Activated CD8-positive, alpha-beta memory T cell treated with anti-CD3 and anti-CD28 coated beads, Interleukin-2, amount 50 U/mL, for 24 hours (primary cell): ENCODE data around the gene SVOP.
"Not testable (repeated sequence)": the region's sequence is repeated elsewhere in the genome, so short reads cannot be mapped to it uniquely, and the experiment has no call there.

Experiments used
- DNase-seq: peaks from one replicate; pipeline ENCODE4 v3.0.0-alpha.2; 2020; ENCODE audit errors: extremely low read depth

Gene SVOP

DNA sequence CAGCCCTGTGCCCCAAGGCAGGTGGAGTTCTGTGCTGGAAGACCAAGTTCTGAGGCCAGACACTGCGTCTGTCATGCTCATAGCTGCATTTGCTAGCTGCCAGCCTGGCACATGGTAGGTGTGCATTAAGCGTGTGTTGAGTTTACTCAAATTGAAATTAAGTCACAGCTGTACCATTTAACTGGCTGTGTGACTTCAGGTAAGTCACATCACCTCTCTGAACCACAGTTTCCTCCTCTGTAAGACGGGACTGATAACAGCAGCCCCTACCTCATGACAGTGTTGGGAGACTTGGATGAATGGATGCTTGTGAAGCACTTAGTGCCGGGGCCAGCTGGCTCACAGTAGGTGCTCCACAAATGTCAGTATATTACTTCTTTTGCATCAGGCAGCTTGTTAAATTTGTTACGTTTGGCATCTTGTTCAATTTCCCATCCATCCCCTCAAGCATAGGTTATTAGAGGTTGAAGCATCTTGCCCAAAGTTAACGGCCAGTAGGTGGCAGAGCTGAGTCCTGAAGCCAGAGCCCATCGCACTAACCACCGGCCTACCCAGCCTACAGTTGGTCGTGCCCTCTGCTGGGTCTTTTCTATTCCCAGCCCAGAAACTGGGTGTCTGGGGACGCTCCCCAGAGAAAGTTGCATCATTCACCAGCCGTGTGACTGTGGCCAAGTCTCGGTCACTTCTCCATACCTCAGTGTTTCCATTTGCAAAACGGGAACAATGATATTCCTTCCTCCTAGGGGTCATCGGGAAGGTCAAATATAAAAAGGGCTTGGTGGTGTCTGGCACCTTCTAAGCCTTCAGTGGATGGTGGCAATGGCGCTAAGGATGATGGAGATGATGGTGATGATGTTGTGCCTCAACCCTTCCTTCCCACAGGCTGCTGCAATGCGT lies 136.5 kb downstream of the SVOP start:
- peak; percentile 30 for DNase-seq

DNA sequence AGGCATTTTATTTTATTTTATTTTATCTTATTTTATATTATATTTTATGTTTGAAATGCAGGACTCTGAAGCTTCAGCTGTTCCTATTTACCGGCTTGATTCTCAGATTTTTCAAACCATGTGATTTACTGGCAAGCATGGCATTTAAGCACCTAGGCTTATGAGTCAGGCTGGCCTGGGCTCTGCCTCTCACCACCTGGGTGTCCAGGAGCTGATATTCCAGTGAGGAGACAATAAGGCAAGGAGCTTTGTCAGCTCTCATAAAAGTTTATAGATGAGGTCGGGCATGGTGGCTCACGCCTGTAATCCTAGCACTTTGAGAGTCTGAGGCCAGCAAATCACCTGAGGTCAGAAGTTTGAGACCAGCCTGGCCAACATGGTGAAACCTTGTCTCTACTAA lies 138.9 kb downstream of the SVOP start:
- DNase-seq: no peak

DNA sequence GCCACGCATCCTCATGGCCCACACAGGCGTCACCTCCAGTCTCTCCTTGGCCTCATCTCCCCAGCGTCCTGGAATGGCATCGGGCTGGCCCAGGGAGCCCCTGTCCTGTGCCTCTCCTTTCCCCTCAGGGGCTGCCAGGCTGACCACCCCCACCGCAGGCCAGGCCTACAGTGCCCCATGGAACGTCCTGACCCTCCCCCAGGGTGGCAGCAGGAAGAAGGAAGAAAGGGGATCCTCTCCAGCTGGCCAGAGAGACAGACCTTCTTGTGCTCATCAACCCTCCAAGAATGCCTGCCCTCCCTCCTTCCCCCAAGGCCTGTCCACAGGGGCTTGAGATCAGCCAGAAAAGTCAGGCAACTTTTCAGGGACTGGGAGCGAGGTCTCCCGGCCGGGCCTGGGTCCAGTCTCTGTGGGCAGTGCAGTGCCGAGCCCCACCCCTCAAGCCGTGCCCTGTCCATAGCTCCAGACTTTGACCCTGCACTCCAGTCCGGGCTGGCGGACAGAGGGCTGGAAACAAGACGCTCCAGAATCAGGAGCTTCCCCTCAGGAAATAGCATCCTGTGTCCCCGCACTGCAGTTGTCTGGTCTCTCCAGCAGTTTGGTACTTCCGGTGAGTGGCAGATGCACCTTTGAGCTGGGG lies 141.1 kb downstream of the SVOP start, which contains the start of gene DAO:
DAO (plus strand) TSS at position 478 of the 640 bp plus-strand sequence. CDS start 4,915 bp downstream, outside the sequence.
- no peak for DNase-seq

DNA sequence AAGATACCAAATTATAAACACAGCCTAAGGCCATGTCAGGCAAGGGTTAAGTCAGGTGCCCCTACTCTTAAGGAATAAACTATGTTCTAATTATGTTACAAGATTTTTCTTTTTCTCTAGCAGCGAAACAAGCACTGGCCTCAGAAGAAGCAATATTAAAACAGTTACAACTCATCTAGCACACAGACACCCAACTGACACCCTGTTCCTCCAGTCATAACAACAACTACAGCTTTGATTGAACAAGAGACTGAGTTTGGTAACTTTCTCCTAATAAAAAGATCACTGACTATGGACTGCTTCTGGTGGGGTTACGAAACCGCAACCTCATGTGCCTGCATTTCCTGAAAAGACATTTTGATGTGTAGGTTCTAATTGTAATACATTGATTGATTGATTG lies 144.3 kb downstream of the SVOP start:
- no peak for DNase-seq

DNA sequence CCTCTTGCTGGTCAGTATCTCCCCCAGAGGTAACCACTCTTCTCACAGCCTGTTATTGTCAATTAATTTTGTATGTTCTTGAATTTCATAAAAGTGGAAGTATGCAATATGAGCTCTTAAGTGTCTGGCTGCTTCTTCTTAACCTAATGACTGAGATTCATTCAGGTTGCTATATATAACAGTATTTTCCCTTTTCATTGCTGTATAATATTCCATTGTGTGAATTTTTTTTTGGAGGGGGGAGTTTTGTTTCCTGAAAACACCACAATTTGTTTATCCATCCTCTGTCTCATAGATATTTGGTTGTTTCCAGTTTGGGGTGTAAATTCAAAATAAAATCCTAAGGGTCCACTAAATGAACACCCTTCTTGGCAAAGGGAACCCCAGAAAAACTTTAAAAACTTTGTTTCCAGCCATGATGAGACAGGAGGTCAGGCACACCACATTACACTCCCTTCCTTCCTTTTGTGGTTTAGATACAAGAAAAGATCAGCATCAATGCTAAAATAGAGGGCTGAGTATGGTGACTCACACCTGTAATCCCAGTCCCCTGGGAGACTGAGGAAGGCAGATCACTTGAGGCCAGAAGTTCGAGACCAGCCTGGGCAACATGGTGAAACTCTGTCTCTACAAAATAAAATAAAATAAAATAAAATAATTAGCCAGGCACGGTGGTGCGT lies 145.0 kb downstream of the SVOP start:
- DNase-seq: no peak

DNA sequence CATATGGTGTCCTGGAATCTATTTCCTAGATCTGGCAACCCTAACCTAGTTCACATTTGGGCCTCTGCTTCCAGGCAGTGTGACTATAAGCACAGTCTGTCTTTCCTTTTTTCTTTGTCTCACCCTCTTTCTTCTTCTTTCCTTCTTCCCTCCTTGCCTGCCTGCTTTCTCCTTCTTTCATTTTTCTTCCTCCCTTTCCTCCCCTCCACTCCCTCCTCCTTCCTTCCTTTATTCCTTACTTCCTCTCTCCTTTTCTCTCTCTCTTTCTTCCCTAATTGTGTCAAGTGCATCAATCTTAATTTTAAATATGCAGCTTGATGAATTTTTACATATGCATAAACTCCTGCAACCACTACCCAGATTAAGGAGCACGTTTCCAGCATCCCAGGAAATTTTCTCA lies 145.6 kb downstream of the SVOP start:
- DNase-seq: no peak

DNA sequence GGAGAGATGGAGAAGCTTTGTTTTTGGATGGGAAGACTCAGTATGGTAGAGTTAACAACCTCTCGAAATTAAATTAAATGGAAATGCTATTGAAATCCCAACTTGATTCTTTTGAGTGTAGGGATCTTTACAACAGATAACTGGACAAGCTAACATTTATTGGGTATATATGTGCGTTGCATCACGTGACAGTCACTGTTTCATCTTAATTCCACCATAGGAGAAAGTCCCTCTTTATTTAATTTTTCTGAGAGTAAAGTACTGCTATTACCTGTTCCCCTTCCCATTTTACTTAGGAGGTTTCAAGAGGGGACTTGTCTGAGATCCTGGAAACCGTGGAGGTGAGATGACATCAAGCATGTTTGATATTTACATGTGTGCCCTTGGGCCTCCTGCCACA lies 152.1 kb downstream of the SVOP start:
- DNase-seq: no peak

DNA sequence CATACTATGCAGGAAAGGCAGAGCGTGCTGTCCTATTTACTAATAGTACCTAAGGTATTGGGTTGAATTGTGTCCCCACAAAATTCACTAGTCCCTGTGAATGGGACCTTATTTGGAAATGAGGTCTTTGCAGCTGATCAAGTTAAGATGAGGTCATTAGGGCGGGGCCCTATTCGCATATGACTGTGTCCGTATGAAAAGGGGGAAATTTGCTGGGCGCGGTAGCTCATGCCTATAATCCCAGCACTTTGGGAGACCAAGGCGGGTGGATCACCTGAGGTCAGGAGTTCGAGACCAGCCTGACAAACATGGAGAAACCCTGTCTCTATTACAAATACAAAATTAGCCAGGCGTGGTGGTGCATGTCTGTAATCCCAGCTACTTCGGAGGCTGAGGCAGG lies 154.8 kb downstream of the SVOP start:
- not testable (repeated sequence) for DNase-seq

DNA sequence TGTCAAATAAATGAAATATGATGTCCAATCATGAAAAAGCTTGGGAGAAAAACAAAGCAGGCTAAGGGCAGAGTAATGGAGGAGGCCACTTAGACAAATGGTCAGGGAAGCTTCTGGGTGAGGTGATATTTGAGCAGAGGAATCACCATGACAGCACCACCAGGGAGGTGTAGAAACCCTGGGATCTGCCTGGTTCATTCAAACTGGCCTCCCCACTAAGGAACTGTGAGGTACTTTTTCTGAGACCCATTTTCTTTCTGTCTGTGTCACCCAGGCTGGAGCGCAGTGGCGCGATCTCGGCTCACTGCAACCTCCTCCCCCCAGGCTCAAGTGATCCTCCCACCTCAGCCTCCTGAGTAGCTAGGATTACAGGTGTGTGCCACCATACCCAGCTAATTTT lies 155.7 kb downstream of the SVOP start:
- no peak for DNase-seq

DNA sequence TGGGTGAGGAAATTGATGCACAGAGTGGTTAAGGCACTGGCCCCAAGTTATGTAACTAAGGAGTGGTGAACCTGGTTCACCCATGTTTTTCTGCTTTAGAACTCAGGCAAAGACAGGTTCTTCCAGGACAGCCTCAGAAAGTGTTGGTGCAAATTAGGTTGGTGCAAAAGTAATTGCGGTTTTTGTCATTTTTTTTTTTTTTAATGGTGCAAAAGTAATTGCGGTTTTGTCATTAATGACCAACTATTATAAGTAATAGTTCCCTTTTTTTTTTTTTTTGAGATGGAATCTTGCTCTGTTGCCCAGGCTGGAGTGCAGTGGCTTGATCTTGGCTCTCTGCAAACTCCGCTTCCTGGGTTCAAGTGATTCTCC lies 158.3 kb downstream of the SVOP start:
- no peak for DNase-seq

DNA sequence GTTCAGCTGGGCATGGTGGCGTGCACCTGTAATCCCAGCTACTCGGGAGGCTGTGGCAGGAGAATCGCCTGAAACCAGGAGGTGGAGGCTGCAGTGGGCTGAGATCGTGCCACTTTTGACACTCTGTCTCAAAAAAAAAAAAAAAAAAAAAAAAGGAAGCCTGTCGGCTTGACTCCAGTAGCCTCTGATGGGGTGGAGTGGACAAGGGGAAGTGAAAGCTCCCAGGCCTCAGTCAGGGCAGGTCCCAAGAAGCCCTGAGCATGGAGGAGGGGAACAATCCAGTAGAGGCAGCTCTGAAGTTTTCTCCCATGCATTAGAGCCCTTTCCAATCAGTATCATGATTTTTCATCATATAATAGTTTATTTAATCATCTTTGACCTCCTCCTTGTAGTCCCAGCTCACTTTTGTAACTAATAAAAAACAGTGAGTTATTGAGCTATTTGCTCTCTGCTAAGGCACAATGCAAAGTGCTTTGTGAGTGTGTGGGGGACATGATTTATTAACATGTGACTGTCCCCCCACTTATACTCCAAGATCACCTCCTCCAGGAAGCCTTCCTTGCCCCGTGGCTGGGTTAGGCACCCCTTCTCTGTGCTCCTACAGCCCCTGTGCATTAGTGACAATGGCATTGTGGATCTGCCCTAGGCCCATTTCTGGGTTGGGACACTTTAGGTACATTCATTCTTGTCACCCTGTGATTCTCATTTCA lies 158.8 kb downstream of the SVOP start:
- DNase-seq: no peak

DNA sequence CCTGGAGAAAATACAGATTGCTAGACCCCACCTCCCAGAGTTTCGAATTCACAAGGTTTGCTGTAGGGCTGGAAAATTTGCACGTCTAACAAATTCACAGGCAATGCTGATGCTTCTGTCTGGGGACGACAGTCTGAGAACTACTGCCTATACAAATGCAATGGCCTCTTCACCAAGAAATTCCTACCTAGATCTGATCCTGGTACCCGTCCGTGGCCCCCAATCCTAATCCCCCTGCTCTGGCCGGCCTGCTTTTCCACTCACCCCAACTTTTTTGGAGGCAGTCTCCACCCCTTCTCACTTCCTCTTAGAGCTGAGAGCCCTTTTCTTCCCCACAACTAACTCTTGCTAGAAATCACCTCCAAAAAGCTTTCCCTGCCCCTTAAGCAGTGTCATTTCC lies 160.4 kb downstream of the SVOP start:
- no peak for DNase-seq

DNA sequence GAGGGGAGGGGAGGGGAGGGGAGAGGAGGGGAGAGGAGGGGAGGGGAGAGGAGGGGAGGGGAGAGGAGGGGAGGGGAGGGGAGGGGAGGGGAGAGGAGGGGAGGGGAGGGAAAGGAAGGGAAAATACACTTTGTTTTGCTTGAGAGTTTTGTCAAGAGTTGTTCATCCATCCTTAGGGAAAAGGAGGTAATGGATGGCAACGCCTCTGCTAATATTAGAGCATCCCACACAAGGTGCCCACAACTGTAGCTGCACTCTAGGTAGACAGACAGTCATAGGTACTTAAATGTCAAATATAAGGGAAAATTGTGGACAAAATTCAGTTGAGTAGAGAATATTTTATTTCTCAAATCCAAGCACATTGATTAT lies 161.0 kb downstream of the SVOP start:
- DNase-seq: no peak

DNA sequence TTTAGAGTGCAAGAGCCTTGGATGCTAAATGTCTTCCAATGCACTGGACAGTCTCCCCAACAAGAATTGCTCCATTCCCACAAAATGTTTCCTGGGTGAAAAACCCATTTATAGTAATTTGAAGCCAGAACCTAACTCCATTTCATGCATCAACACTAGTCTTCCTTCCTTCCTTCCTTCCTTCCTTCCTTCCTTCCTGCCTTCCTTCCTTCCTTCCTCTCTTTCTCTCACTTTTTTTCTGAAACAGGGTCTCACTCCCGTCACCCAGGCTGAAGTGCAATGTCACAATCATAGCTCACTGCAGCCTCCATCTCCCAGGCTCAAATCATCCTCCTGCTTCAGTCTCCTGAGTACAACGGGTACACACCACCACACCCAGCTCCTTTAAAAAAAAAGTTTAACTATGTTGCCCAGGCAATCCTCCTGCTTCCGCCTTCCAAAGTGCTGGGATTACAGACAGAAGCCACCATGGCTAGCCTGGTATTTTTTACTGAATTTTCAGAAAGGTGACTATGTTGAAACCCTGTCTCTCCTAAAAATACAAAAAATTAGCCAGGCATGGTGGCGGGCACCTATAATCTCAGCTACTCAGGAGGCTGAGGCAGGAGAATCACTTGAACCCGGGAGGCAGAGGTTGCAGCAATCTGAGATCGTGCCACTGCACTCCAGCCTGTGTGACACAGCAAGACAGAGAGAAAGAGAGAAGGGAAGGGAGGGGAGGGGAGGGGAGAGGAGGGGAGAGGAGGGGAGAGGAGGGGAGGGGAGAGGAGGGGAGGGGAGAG lies 161.5 kb downstream of the SVOP start:
- DNase-seq: not testable (repeated sequence)

DNA sequence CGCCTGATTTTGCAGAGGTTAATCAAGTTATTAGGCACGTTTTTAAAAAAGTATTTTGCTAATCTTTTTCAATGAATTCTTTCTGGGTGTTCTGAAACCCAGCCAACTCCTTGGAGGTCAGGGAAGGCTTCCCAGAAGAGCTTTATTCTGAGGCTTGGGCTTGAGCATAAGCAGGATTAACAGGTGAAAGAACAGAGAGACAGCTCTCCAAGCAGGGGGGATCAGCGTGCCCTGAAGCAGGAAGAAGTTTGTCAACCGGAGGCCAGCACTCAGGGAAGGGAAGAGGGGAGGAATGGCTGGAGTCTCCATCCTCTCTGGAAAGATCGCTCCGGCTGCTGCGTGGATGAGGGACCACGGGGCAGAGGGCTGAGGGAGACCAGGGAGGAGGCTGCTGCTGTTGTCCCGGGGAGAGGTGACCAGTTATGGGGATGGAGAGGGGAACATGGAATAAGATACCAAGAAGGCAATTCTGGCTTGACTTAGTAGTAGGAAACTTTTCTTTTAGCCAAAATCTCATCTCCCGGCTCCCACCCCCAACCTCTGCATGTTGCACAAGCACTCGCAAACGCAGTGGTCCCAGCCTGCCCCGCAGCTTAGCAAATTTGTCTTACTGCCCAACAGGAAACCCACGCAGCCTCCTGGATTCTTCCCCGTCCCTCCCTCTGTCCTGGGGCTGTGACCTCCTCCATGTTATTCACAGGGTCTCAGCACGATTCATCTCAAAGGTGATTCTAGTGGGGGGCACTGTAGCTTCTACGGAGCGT lies 162.4 kb downstream of the SVOP start:
- no peak for DNase-seq
